Kidney (tissue), 14 donors: ENCODE results near the gene CAMTA1. TPM values are rescaled to one million over a fixed set of nuclear protein-coding genes. Genes with fewer than 3 reads are reported as not detected.

Experiments
- DNase-seq, 5 donors: peaks; one replicate each; pipeline ENCODE4 v3.0.0-alpha.2; 2013 to 2020
- FAIRE-seq: peaks from 2 replicates; lab custom pipeline; 2012; peaks lifted over from hg19 to GRCh38; lab: Jason Lieb, UNC
- H3K27ac ChIP-seq, 2 donors: one replicate each; pipeline ENCODE4 v1.7.0; 2013; ENCODE audit warnings: low read depth in 2 of 2, low read length in 2 of 2, inconsistent platforms in 1 of 2
- H3K27me3 ChIP-seq: one replicate; pipeline ENCODE4 v1.7.1; 2013; ENCODE audit warnings: low read length, inconsistent platforms; ENCODE audit not compliant: control insufficient read depth, insufficient read depth
- H3K36me3 ChIP-seq, 3 donors: one replicate each; pipeline versions ENCODE4 v1.7.0 to v1.7.1; 2013; ENCODE audit warnings: low read length in 3 of 3, control low read depth in 1 of 3, inconsistent platforms in 1 of 3; ENCODE audit not compliant: insufficient read depth in 3 of 3, control insufficient read depth in 2 of 3
- H3K4me1 ChIP-seq, 3 donors: one replicate each; pipeline versions ENCODE4 v1.7.0 to v1.7.1; 2013; ENCODE audit warnings: low read length in 3 of 3, inconsistent platforms in 1 of 3, low read depth in 1 of 3; ENCODE audit not compliant: control insufficient read depth in 2 of 3, insufficient read depth in 2 of 3
- H3K4me3 ChIP-seq, 3 donors: one replicate each; pipeline versions ENCODE4 v1.7.0 to v1.8.1; 2013; ENCODE audit warnings: low read length in 3 of 3, control low read depth in 1 of 3, inconsistent platforms in 1 of 3
- H3K9ac ChIP-seq, 3 donors: one replicate each; pipeline versions ENCODE4 v1.7.0 to v1.7.1; 2013; ENCODE audit warnings: low read length in 3 of 3, control low read depth in 1 of 3, inconsistent platforms in 1 of 3
- H3K9me3 ChIP-seq, 3 donors: one replicate each; pipeline versions ENCODE4 v1.7.0 to v1.7.1; 2013; ENCODE audit warnings: low read length in 3 of 3, control low read depth in 1 of 3, inconsistent platforms in 1 of 3; ENCODE audit not compliant: control insufficient read depth in 2 of 3, insufficient read depth in 1 of 3
- intact Hi-C: fragments of 100-400 bp; cut with DNase I; formaldehyde crosslinking; loops from one replicate; pipeline ENCODE4 v1.11.1; 2022
- polyA plus RNA-seq: library from polyadenylated mRNA; stranded (reverse); fragments of 350-450 nt; fragmentation: Illumina TruSeq; extraction: RNeasy Lipid Tissue Mini Kit (QIAGEN cat#74804); gene quantifications from one replicate; pipeline ENCODE4 v1.2.3, GENCODE V29; 2014; ENCODE audit warnings: low read depth, low replicate concordance; ENCODE audit not compliant: insufficient read depth
- total RNA-seq: library from RNA; stranded (reverse); fragmentation: NEBNext Ultra II Directional; extraction: Animal tissue kit (Norgen Biotek cat#: 25700); gene quantifications from one replicate; pipeline ENCODE4 v1.2.1, GENCODE V29; 2021
- TF ChIP-seq, protein P1 (sequence below): IDR thresholded peaks from 3 replicates; pipeline ENCODE4 v1.5.1; 2012; ENCODE audit warnings: mild to moderate bottlenecking, moderate library complexity, borderline replicate concordance; ENCODE audit not compliant: insufficient read depth; ENCODE audit errors: extremely low read depth
- donor health status: control.
- donor health status: control.
- donor health status: control.
- donor health status: control.
- donor health status: control.
- donor health status: DM: yes; HTN: yes; CAD: no.
- donor health status: Normal renal cell carcinoma (clear cell type).

CAMTA1 gene
- total and polyA plus RNA-seq, 2 donors from 2014 or later, result 79.0 to 170 TPM

DNA sequence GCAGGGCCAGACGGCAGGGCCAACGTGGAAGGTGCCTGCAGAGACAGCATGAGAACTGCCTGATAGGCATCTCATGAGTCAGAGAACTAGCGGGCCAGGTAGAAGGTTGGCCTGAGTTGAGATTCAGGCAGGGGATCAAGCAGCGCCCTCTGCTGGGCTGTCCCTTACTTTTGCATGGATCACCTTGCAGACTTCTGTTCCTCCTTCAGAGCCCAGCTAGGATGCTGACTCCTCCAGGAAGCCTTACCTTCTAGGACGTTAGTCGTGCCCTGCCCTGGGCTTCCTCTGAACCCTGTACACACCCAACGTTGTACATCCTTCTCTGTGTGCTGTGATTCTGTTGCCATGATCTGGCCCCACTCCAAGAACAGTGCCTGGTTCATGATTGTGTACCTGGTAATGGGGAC, 754.5 kb downstream of the CAMTA1 start:
- intact Hi-C loops, result no loop called here
- H3K27me3 ChIP-seq, result no peaks in the 10 kb centered on the region
- H3K27ac ChIP-seq, result no peak overlapping the region
- no peak overlapping the region for H3K4me3 ChIP-seq
- H3K9ac ChIP-seq, result no peak overlapping the region
- no peaks in the 10 kb centered on the region for H3K36me3 ChIP-seq
- TF ChIP-seq, protein P1, sequence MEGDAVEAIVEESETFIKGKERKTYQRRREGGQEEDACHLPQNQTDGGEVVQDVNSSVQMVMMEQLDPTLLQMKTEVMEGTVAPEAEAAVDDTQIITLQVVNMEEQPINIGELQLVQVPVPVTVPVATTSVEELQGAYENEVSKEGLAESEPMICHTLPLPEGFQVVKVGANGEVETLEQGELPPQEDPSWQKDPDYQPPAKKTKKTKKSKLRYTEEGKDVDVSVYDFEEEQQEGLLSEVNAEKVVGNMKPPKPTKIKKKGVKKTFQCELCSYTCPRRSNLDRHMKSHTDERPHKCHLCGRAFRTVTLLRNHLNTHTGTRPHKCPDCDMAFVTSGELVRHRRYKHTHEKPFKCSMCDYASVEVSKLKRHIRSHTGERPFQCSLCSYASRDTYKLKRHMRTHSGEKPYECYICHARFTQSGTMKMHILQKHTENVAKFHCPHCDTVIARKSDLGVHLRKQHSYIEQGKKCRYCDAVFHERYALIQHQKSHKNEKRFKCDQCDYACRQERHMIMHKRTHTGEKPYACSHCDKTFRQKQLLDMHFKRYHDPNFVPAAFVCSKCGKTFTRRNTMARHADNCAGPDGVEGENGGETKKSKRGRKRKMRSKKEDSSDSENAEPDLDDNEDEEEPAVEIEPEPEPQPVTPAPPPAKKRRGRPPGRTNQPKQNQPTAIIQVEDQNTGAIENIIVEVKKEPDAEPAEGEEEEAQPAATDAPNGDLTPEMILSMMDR, result peak; percentile 53
- no peak for FAIRE-seq
- DNase-seq, result peak in 4 of 5 donors; percentile 40 to 67 (median 62)
- H3K9me3 ChIP-seq, result no peaks in the 10 kb centered on the region
- H3K4me1 ChIP-seq, result peaks cover 0 to 13% (median 9%) of the 10 kb centered on the region in 3 donors

DNA sequence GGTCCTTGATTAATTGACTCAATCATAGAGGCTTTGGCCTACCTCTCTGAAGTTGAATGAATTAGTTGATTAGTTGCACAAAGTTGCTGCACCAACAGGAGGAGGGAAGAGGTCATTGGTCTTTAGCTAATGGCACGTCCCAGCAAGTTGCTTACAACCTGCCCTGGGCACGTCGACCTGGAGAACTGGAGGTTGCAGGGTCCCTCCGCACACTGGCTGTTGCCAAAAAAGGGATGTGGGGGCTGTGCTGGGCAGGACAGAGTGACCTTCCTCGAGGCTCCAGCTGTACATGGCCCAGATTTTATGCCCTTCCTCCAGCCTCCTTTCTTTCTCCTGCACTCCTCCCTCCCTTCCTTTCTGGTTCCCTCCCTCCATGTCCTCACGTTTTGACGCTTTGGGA, 755.6 kb downstream of the CAMTA1 start:
- intact Hi-C loops, result no loop called here
- no peaks in the 10 kb centered on the region for H3K36me3 ChIP-seq
- no peak overlapping the region for H3K27ac ChIP-seq
- H3K4me1 ChIP-seq, result peaks cover 0 to 8% (median 8%) of the 10 kb centered on the region in 3 donors
- H3K4me3 ChIP-seq, result no peak overlapping the region
- DNase-seq, result peak in 1 of 5 donors; percentile 46
- H3K9ac ChIP-seq, result no peak overlapping the region
- no peaks in the 10 kb centered on the region for H3K27me3 ChIP-seq
- H3K9me3 ChIP-seq, result no peaks in the 10 kb centered on the region
- TF ChIP-seq, protein P1, result no peak
- FAIRE-seq, result no peak

DNA sequence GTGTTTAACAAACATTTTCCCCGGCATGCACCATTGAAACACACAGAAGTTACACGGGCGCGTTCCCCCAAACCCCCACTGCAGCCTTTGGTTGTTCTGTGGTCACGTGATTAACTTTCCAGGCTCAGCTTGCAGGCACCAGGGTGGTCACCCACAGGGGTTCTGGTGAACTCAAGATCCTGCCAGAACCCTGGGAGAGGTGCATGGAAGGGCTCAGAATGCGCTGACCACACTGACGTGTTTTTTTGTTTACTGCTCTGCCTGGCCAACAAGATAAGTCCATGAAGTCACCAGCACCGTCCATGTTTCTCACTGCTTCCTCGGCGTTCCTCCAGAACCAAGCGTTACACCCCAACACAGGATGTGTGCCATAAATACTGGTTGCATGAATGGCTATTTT, 756.4 kb downstream of the CAMTA1 start:
- no peaks in the 10 kb centered on the region for H3K36me3 ChIP-seq
- DNase-seq, result peak in 2 of 5 donors; percentile 18 to 33
- peaks cover 0 to 4% (median 3%) of the 10 kb centered on the region in 3 donors for H3K4me1 ChIP-seq
- intact Hi-C loops, result no loop called here
- no peak overlapping the region for H3K9ac ChIP-seq
- H3K27ac ChIP-seq, result no peak overlapping the region
- no peaks in the 10 kb centered on the region for H3K27me3 ChIP-seq
- FAIRE-seq, result no peak
- TF ChIP-seq, protein P1, result no peak
- no peak overlapping the region for H3K4me3 ChIP-seq
- H3K9me3 ChIP-seq, result no peaks in the 10 kb centered on the region

DNA sequence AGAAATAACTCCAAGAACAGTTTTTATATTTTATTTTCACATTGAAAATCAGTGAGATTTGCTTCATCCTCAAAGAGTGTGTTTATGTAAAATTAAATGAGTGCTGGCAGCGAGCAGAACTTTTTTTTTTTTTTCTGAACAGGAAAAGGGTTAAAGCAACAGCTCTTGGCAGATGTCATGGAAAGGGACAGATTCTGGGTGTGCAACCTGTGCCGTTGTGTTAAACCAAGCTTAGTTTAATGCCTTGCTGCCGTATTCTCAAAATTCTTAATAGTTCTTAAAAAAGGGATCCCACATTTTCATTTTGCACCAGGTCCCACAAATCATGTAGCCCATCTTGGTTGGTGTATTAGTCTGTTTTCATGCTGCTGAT, 758.5 kb downstream of the CAMTA1 start:
- H3K4me1 ChIP-seq, result peaks cover 0 to 3% (median 3%) of the 10 kb centered on the region in 3 donors
- TF ChIP-seq, protein P1, result no peak
- no peak overlapping the region for H3K27ac ChIP-seq
- H3K9me3 ChIP-seq, result no peaks in the 10 kb centered on the region
- no peaks in the 10 kb centered on the region for H3K27me3 ChIP-seq
- intact Hi-C loops, result no loop called here
- FAIRE-seq, result no peak
- peak overlapping the region in 1 of 3 donors; percentile 12 for H3K9ac ChIP-seq
- H3K4me3 ChIP-seq, result no peak overlapping the region
- no peaks in the 10 kb centered on the region for H3K36me3 ChIP-seq
- no peak for DNase-seq
